Peyer's patch (tissue), 4 donors: ENCODE results near the gene USP34.

ENCODE experiments used
- CTCF ChIP-seq, 6 experiments: fragments of 450-650 bp in 4 of 6; fragments of 200-600 bp in 2 of 6; sonication (generic) in 1 of 6; IDR thresholded peaks; one replicate each; pipeline ENCODE4 v1.5.1; 2017 to 2019; ENCODE audit warnings: antibody characterized with exemption in 6 of 6, mild to moderate bottlenecking in 3 of 6, moderate library complexity in 1 of 6
- POLR2A ChIP-seq, 2 donors: fragments of 450-650 bp; IDR thresholded peaks; one replicate each; pipeline ENCODE4 v1.5.1; 2017; ENCODE audit warnings: antibody characterized with exemption in 2 of 2, mild to moderate bottlenecking in 2 of 2, moderate library complexity in 2 of 2

GRCh38 chr2:61214171-61214570, 256.7 kb downstream of the USP34 start:
- no peak for TF ChIP-seq CTCF (IDR thresholded peaks at IDR 0.05)
- TF ChIP-seq POLR2A (IDR thresholded peaks at IDR 0.05) = no peak
